Testis (tissue), 2 donors: Measurements from ENCODE around the gene SLC9A1.

Experiments
- CTCF ChIP-seq, 3 experiments: fragments of 450-650 bp in 2 of 3; fragments of 200-600 bp in 1 of 3; sonication (generic) in 1 of 3; IDR thresholded peaks; one replicate each; pipeline ENCODE4 v1.5.1; 2016 to 2019; ENCODE audit warnings: antibody characterized with exemption in 3 of 3, mild to moderate bottlenecking in 2 of 3, moderate library complexity in 1 of 3
- POLR2A ChIP-seq: fragments of 450-650 bp; IDR thresholded peaks from one replicate; pipeline ENCODE4 v1.6.1; 2017; ENCODE audit warnings: antibody characterized with exemption, mild to moderate bottlenecking, moderate library complexity

GRCh38 chr1:27154991-27155781 is at the start of gene SLC9A1:
- TF ChIP-seq CTCF (IDR thresholded peaks at IDR 0.05) (peak in 2 of 3 experiments; percentile 72 to 77), POLR2A (peak; percentile 83)
